NCI-H1048 (cell line): Measurements from ENCODE around the gene AFG1L.

Experiments
- DNase-seq: peaks from one replicate; lab custom pipeline; 2025; lab: John Stamatoyannopoulos, UW

AFG1L gene

GRCh38 chr6:108453601-108454185, 158.8 kb downstream of the AFG1L start:
- no peak for DNase-seq

GRCh38 chr6:108454356-108454755, 159.5 kb downstream of the AFG1L start:
- DNase-seq, result no peak

- no peak for DNase-seq
These were observed 160.8 kb downstream of the AFG1L start for GRCh38 chr6:108455688-108456087.

DNA sequence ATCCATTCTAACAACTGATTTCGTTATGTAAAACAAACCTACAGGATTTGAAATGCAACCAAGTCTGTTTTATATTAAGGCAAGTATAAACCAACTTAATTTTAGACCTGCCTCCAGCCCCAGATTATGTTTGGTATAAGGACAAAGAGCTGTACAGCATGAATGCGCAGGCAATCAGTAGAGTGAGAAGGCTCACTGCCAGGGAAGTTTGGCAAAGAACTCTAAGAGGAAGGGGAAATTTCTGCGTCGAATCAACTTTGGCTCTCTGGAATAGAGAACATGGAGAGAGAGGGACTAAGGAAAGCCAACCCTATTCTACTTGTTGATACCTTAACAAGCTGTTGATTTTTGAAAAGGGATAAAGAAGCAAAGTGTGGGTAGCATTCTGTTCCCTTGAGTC, 168.9 kb downstream of the AFG1L start:
- no peak for DNase-seq

- no peak for DNase-seq
These were observed 169.7 kb downstream of the AFG1L start for GRCh38 chr6:108464418-108465097.

DNA sequence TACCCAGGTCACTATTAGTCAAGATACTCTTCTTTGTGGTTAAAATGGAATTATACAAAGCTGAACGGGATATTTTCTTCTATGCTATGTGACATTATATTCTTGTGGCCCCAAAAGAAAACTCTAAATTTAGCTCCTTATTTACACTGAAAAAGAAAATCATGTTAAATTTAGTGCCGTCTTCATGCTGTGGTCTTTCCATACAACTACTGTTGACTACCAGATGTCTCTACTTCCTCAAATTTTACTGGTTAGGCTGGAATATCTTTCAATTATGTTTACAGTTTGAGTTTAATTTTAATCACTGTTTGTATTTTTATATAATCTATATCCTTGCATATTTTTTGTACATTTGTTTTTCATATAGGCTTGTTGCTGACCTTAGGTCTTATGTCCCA, 170.2 kb downstream of the AFG1L start:
- DNase-seq, result no peak

DNA sequence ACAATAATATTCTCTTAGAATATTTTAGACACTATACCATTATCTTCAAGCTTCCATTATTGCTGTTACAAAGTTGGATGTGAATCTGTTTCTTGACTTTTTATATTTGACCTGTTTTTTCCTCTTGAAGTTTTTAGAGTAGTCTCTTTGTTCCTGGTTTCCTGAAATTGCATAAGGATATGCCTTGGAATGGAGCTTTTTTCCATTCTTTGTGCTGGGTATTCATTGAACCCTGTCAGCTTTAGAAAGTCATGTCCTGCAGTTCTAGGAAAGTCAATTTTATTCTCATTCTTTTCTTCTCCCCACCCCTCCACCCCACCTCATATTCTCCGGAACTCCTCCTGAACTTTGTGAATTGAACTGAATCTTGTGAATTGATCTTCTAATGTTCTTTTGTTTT, 173.5 kb downstream of the AFG1L start:
- DNase-seq, result no peak

DNA sequence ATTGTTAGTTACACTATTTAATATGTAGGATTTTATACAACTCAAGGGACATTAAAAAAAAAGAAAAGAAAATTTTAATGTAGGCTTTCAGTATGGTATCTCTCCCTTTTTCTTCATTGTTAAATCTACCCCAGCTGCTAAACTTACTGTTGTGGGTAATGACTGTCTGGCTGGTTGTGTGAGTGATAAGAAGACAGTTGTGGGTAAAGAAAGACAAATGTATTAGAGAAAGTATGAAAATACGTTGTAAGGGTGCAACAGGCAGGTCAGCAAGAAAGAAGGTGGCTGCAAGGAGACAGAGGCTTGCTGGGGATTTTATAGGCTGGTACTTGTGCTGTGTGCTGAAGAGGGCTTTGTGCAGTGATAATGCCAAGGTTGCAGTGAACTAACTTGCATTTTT, 174.5 kb downstream of the AFG1L start:
- no peak for DNase-seq

- no peak for DNase-seq
These were observed 178.3 kb downstream of the AFG1L start for GRCh38 chr6:108473197-108473596.

DNA sequence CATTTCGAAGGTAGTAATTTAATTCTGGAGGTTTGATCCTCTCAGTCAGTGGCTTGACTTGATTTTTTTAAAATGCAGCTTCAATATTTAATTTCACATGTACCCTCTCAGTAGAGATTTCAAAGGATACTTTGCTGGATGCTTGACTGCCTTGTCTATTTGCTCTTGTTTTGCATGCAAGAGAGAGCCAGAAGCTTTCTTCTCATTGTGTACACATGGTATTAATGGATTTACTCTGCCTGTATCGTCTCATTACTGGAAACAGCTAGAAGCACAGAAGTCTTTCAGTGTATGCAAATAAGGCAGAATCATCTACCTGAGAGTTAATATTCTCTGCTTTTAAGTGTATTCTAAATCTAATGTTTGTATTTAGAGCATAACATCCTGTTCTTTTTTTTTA, 181.5 kb downstream of the AFG1L start:
- no peak for DNase-seq

DNA sequence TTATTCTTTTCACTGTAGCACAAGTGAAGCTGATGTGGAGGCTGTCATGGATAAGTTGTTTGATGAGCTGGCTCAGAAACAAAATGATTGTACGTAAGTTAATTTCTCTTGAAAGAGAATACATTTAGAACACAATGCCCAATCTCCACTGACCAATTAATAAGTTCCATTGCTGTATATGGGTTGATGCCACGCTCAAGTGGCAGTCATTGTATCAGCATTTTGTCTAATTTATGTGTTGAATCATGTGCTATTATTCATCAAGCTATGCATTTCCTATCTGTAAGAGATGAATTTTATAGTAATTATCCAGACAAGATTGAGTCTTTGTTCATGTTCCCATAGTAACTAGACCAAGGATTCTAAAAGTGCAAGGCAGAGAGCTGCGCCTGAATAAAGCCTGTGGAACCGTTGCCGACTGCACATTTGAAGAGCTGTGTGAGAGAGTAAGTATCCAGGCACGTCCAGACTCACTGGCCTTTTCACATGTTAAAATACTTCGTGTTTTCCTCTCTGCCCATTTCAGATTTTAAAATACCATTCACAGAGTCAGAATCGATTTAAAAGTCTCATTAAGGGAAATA, 182.1 kb downstream of the AFG1L start:
- no peak for DNase-seq

DNA sequence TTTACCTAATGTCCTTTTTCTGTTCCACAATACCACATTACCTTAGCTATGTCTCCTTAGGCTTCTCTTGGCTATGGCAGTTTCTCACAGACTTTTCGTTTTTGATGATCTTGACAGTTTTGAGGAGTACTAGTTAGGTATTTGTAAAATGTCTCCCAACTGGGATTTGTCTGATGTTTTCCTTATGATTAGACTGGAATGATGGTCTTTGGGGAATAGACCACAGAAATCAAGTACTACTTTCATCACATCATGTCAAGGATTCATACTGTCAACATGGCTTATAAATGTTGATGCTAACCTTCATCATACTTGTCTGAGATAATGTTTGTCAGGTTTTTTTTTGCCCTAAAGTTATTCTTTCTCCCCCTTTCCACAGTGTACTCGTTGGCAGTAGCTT, 187.7 kb downstream of the AFG1L start:
- DNase-seq, result no peak

DNA sequence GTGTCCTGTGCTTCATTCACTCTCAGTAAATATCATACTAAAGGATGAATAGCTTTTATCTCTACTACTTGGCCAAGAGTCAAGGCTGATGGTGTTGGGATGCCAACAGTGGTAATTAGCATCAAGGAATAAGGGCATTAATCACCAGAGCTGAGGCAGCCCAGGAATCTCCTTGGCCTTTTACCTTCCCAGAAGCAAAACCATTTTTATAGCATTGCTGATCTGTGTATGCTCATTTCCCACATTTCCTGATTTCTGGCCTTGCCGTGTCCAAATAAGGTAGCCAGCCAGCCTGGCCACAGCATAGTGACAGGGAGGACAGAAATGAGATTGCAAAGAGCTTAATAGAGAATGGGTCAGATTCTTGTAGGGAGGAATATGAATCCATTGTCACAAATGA, 189.2 kb downstream of the AFG1L start:
- DNase-seq, result no peak

DNA sequence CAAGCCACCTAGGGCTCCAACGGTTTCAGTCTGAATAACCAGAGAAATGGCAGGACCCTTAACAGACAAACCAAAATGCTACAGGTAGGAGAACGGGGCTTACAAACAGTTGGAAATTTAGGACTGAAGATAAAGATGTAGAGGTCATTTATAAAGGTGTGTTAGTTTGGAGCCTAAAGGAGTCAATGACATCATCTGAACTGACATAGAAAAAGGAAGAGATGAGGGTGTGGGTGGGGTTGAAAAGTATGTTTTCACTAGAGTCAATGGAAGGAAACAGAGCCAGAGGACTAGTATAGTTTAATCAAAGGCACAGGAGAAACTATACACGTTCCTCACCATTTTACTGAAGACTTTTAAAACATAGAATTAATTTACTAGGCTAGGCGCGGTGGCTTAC, 194.8 kb downstream of the AFG1L start:
- DNase-seq, result no peak

- DNase-seq, result no peak
These were observed 197.4 kb downstream of the AFG1L start for GRCh38 chr6:108492131-108492766.

- DNase-seq, result no peak
These were observed 199.6 kb downstream of the AFG1L start for GRCh38 chr6:108494434-108494833.

GRCh38 chr6:108497883-108498282, 203.0 kb downstream of the AFG1L start:
- no peak for DNase-seq

DNA sequence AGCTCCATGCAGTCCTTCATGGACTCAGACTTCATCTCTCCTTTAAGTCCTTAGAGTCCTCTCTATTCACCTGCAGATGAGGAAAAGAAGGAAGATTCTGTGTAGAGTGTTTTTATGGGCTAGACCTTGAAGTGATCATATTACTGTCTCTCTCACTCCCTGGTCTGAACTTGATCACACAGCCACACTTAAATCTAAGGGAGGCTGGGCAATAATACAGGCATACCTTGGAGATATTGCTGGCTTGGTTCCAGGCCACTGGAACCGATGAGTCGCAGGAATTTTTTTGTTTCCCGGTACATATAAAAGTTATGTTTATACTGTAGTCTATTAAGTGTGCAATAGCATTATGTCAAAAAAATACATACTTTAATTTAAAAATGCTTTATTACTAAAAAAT, 206.7 kb downstream of the AFG1L start:
- no peak for DNase-seq

DNA sequence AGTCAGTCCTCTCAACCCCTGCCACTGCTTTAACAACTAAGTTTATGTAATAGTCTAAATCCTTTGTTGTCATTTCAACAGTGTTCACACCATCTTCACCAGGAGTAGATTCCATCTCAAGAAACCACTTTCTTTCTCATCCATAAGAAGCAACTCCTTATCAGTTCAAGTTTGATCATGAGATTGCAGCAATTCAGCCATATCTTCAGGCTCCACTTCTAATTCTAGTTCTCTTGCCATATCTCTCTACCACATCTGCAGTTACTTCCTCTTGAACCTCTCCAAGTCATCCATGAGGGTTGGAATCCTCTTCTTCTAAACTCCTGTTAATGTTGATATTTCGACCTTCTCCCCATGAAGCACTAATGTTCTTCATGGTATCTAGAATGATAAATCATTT, 208.0 kb downstream of the AFG1L start:
- no peak for DNase-seq

- no peak for DNase-seq
These were observed 212.5 kb downstream of the AFG1L start for GRCh38 chr6:108507316-108507715.

DNA sequence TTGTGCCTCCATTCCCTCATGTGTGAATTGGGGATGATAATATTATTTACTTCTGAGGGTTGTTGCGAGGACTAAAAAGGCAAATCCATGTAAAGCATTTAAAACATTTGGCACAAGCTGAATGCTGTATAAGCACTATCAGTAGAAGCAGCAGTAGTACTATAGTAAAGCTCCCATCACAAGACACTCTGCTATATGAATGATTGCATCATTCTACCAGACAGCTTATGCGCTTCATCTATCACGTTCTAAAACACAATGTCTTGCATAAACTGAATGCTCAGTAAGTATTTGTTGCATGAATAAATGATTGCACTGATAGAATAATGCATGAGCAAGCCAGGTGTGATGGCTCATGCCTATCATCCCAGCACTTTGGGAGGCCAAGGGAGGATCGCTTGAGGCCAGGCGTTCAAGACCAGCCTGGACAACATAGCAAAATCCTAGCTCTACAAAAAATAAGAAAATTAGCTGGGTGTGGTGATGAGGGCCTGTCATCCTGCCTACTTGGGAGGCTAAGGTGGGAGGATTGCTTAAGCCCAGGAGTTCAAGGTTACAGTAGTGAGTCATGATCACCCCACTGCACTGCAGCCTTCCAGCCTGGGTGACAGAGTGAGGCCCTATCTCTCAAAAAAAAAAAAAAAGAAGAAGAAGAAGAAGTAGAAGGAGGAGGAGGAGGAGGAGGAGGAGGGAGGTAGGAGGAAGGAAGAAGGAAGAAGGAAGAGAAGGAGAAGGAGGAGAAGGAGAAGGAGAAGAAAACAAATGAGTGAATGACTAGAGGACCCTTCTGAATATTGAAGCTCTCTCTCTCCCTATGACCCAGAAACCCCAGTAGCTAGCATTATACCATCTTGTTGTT, 215.8 kb downstream of the AFG1L start:
- DNase-seq, result no peak
